Umbilical cord (tissue), 2 donors: ENCODE data around the gene HOXD13. TPM values are rescaled to one million over a fixed set of nuclear protein-coding genes. Genes with fewer than 3 reads are reported as not detected.

Experiments
- DNase-seq: peaks from one replicate; pipeline ENCODE4 v3.0.0-alpha.2; 2015; ENCODE audit warnings: low spot score
- total RNA-seq: library from RNA; depleted of rRNA; stranded (reverse); fragments of >200 nt; gene quantifications from one replicate; pipeline ENCODE4 v1.2.3, GENCODE V29; 2014; ENCODE audit warnings: low replicate concordance; ENCODE audit not compliant: insufficient read depth

The HOXD13 gene
- total RNA-seq, 1 donor from 2014 or later: 4.8 TPM

DNA sequence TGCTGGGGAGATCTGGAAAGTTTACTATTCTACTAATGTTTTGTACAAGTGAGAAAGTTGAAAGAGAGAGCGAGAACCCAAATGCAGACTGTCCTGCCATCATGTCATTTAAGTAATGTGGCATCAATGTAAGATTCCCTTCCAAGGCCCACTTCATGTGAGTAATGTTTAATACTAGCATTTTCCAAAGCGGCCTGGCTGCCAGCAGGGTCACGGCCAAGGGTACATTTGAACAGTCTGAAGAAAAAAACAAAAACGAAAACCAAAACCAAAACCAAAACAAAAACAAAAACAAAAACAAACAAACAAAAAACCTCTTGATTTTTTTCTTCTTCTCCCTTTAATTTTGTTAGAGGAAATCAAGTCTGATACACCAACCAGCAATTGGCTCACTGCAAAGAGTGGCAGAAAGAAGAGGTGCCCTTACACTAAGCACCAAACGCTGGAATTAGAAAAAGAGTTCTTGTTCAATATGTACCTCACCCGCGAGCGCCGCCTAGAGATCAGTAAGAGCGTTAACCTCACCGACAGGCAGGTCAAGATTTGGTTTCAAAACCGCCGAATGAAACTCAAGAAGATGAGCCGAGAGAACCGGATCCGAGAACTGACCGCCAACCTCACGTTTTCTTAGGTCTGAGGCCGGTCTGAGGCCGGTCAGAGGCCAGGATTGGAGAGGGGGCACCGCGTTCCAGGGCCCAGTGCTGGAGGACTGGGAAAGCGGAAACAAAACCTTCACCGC, 26.2 kb downstream of the HOXD13 start:
- no peak for DNase-seq

DNA sequence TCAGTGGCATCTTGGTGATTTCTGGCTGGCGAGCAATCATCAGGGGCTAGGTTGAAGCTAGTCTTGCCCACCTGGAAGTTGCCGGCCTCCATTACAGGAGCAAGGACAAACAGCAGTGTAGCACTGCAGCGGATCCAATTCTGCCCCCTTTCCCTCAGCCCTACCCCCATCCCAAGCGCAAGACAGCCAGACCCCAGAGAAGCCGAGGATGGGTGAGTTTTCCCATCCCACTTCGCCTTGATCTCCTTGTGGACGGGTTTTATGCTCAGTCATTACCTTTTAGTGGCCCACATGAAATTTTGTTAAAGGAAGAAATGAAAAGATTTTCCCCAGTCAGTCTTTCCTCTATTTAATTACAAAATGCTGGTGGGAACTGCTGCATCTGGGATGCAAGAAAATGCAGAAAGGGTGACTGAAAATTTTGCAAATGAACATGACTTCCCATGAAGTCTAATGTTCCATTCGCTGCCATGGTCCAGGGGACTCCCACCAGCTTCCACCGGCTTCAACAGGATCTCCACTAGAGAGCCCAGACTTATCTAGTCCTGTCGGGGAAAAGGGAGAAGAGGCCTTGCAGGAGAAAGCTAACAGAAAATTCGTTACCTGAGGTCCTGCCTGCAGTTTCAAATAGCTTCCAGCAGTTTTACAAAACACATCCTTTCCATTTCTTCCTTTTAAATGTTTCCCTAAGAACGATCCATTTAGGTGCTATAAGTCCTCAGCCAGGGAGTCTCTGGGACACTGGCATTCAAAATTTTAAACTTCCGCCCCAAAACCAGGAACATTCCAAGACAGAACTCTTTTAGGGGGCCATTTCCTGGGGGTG, 28.1 kb downstream of the HOXD13 start:
- no peak for DNase-seq

DNA sequence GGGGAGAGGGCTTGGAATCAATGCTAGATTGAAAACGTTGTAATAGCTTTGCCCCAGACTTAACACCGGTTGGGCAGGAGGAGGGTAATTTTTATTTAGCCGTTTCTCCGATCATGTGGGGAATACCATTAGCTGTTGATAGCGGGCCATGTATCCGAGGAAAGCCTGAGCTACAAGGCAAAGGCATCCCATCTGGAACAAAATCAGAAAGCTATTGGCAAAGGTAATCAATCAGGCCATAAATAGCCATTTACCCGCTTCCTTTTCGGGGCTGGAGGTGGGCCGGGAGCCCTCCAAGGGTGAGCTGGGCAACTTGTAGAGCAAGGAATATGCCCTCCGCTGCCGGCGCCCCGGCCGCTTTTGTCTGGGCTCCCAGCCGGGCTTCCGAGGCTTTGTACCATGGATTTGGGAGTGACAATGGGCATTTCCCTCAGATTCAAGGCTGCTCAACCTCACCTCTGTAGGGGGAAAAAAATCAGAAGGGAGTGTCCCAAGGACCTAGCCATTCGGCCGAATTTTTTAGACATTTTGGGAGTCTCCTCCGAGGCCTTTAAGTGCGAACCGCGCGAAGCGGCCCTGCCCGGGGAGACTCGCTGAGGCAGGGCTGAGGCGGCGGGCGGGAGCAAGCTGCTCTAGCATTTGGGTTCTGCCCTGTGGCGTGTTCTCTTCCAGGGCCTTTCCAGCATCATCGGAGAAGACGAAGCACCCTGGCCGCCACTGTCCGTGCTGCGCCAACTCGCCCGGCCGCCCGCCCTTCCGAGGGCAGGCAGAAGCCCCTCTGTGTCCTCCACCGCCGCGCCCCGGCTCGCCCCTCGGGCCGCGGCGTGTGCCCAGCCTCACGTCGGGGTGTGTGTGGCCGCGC, 28.9 kb downstream of the HOXD13 start:
- DNase-seq: no peak

- no peak for DNase-seq
Measured at GRCh38 chr2:176122052-176122682, 29.6 kb downstream of the HOXD13 start.

- DNase-seq: no peak
Measured at GRCh38 chr2:176122683-176123410, 30.3 kb downstream of the HOXD13 start, which contains the start of gene HOXD9. TSS of gene HOXD9 (plus strand) at chr2:176122719. CDS start at chr2:176122769, 50 bp downstream.

- no peak for DNase-seq
Measured at GRCh38 chr2:176123411-176124109, 31.0 kb downstream of the HOXD13 start.

DNA sequence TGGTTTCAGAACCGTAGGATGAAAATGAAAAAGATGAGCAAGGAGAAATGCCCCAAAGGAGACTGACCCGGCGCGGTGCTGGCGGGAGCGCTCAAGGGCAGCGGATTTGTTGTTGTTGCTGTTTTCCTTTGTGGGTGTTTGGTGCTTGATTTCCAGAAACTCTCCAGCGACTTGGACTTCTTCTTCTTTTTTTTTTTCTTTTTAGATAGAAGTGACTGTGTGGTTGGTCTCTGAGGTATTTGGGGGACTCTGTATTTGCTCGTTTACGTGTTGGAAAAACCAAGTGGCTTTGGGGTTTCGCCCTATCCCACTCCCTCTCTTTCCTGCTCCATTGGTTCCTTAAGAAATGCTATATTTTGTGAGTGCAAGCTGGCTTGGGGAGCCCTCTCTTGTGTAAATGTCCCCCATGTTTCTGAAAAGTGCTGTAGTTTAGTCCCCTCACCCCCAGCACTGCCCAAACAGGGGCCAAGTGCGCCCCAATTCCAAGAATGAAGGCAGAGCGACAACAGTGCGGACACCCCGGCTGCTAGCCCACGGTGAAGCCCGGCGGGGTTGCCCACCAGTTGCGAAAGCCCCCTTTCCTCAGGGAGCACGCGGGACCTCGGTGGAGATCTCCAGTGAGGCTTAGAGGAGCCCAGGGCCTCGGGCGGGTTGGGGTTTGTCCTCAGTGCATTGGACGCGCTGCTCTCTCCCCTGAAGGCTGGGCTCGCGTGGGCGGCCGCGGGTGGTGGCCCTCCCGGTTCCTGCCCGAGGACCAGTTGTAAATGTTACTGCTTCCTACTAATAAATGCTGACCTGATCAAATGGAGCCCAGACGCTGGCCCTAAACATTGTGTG, 31.8 kb downstream of the HOXD13 start:
- DNase-seq: no peak

DNA sequence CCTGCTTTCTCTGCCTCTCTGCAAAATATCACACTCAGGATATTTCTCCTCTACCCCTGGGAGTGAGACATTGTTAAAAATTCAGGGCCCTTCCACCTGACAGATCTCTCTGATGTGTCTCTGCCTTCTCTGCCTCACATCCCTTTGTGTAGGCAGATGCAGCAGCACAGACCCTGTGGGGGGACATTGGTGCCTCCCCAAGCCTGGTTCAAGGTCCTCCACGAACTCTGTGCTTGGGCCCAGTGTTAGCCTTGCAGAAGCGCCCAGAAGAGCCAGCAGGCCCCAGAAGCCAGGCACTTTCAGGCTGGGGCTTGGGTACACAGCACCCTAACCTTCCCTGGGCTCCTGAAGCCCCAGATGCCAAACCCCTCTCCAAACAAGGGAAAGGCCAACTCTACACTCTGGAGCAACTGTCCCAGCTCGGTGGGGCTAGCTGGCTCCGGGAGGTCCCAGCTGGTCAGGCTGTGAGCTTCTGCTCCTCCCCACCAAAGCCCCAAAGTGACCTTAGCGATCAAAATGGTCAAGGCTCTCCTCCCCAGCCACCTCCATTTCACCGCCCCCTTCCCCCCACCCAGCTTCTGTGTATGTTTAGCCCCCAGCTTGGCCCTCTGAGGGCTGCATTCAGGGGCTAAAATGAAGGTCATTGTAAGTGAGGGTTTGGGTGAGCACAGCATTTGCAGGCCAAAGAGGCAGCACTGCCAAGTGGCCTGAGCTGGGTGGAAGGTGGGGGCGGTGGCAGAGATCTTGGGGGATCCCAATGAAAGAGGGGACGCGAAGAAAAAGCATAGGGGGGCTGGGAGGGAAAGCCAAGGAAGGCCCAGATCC, 32.6 kb downstream of the HOXD13 start:
- no peak for DNase-seq

DNA sequence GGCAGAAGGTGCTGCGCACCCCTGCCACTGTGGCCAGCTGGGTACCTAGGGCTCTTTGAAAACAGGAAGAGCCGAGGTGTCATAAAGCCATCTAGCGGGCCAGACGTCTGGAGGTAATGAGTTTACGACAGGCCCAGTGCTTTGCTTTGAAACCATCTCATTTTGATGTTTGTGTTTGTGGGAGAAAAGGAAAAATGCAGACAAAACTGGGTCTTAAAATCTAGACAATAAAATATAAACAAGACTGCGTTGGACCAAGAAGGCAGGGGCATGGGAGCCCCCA, 33.2 kb downstream of the HOXD13 start:
- no peak for DNase-seq

- DNase-seq: peak; percentile 73
Measured at GRCh38 chr2:176126929-176127773, 34.6 kb downstream of the HOXD13 start.

DNA sequence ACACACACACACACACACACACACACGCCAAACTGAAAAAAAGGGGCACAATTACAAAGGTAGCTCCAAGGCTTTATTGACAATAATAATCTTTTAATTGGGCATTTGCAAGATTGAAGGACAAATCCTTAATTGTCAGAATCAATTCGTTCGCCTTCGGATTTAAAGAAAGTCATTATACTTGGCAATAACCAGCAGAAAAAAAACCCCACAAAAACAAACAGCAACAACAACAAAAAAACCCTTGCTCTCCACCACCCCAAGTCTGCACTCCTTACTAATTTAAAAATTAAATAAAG, 35.2 kb downstream of the HOXD13 start:
- no peak for DNase-seq

- DNase-seq: peak; percentile 51
Measured at GRCh38 chr2:176128172-176128981, 35.9 kb downstream of the HOXD13 start.

DNA sequence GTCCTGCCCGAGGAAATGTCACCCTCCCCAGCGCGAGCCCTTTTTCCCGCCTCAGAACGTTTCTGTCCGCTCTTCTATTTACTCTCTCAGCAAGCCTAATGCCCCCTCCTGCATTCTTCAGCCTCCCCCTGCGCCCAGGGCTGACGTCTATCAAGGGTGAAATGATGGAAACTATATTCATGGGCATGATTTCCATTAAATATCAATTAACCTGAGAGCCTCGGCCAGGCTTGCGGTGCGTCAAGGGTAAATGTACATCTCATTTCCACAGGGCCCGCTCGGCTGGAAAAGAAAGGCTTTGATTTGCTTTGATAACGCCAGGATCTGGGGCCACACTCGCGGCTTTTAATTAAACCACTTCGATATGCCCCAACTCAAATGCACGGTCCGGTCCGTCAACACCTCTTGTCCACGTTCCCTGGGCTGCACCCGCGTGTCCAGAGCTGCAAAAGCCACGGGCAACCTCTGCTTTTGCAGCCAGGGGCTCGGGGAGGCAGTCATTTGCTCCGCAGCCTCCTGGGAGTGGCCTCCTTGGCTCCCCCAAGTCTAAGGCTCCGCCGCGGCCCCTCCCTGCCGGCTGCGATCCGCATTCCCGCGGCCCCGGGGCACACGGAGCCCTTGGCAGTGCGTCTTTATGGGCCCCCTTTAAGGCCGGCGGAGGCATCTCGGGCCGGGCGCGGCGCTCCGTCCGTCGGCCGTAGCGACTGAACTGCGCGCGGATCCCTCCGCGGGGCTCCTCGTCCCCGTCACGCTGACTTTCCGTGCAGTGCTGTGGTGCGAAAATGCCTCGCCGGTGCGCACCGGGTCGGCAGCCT, 36.7 kb downstream of the HOXD13 start, which contains the start of gene HOXD8:
Gene HOXD8, plus strand, starts transcription at position 724 of the 815 bp plus-strand sequence. CDS start 662 bp downstream, outside the sequence.
- peak; percentile 70 for DNase-seq

DNA sequence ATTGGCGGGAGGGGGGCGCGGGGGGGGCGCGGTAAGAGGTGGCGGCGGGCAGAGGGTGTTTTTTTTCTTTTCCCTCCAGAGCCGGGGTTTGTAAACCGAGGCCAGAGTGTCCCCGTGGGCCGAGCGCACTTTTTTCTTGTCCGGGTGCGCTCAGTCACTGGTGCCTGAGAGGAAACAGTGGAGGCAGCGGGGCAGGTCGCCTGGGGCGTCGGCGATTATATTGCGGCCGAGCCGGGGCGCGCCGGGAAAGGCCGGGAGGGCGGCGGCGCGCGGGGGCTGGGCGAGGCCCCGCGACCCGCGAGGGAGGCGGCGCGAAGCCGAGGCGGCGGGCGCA, 37.3 kb downstream of the HOXD13 start:
- DNase-seq: no peak

DNA sequence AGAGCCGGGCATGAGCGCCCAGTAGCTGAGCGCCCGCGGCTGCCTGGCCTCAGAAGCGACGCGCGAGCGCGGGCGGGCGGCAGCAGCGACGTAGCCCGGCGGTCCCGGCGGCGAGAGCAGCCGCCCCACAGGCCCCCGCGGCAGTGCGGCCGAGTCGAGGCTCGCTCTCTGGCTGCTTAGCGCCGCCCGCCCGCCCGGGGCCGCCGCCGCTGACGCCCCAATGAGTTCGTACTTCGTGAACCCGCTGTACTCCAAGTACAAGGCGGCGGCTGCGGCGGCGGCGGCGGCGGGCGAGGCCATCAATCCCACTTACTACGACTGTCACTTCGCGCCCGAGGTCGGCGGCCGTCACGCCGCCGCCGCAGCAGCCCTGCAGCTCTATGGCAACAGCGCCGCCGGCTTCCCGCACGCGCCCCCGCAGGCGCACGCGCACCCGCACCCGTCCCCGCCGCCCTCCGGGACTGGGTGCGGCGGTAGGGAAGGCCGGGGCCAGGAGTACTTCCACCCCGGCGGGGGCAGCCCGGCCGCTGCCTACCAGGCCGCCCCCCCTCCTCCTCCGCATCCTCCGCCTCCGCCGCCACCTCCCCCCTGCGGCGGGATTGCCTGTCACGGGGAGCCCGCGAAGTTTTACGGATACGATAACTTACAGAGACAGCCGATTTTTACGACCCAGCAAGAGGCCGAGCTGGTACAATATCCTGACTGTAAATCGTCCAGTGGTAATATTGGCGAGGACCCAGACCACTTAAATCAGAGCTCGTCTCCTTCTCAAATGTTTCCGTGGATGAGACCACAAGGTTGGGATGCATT, 37.8 kb downstream of the HOXD13 start:
- DNase-seq: no peak
